Cardiac fibroblast (primary cell): ENCODE results near the gene TLR6.

Experiments used
- DNase-seq, 2 donors: peaks; one replicate each; pipeline versions ENCODE4 v3.0.0 to v3.0.0-alpha.2; 2010; ENCODE audit warnings: low read depth in 2 of 2
- H3K4me3 ChIP-seq, 2 donors: replicated peaks in 1 of 2; 1 replicate in 1 of 2; 2 replicates in 1 of 2; pipeline ENCODE4 v1.5.1; 2011; ENCODE audit warnings: low read depth in 2 of 2, low read length in 2 of 2, mild to moderate bottlenecking in 2 of 2, moderate library complexity in 1 of 2
- TF ChIP-seq, protein P1 (sequence below): IDR thresholded peaks from one replicate; pipeline ENCODE4 v1.5.1; 2011; ENCODE audit warnings: low read depth, mild to moderate bottlenecking, low read length, inconsistent platforms

The TLR6 gene

DNA sequence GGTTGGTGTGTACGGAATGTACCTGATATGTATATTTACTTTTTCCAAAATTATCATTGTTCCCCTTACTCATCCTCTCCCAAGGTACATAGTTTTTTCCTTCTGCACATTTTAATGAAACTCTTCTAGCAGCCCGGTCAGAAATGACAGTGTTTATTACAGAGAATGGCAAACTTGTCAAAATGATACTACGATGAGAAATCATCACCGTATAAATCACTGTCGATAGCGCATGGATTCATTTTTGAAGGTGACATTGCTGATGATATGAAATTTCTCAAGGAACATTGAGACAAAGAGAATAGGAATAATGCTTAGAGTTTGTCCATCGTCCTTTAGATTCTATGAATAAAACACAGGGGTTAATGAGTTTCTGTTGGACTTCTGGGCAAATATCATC is 41.6 kb upstream of the TLR6 start:
- TF ChIP-seq, protein P1, sequence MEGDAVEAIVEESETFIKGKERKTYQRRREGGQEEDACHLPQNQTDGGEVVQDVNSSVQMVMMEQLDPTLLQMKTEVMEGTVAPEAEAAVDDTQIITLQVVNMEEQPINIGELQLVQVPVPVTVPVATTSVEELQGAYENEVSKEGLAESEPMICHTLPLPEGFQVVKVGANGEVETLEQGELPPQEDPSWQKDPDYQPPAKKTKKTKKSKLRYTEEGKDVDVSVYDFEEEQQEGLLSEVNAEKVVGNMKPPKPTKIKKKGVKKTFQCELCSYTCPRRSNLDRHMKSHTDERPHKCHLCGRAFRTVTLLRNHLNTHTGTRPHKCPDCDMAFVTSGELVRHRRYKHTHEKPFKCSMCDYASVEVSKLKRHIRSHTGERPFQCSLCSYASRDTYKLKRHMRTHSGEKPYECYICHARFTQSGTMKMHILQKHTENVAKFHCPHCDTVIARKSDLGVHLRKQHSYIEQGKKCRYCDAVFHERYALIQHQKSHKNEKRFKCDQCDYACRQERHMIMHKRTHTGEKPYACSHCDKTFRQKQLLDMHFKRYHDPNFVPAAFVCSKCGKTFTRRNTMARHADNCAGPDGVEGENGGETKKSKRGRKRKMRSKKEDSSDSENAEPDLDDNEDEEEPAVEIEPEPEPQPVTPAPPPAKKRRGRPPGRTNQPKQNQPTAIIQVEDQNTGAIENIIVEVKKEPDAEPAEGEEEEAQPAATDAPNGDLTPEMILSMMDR = no peak
- H3K4me3 ChIP-seq = no peak overlapping the region
- no peak for DNase-seq

DNA sequence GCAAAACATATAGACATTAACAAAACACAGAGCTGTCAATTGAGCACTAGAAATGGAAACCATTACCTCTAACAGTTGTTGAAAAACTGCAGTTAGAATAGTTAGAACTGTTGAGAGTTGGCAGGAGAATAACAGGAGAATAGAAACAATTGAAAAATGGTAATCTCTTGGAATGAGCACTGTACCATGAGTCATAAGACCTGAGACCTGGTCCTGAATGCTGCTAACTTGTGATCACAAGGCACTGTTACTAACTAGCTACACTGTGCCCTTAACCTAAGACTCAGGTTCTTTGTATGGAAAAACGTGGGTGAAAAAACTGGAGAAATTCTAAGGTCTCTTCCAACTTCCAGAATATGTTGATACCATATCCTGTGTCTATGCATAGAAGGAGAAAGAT is 40.3 kb upstream of the TLR6 start:
- H3K4me3 ChIP-seq = no peak overlapping the region
- DNase-seq = peak in 1 of 2 donors; percentile 47
- TF ChIP-seq, protein P1 = no peak

DNA sequence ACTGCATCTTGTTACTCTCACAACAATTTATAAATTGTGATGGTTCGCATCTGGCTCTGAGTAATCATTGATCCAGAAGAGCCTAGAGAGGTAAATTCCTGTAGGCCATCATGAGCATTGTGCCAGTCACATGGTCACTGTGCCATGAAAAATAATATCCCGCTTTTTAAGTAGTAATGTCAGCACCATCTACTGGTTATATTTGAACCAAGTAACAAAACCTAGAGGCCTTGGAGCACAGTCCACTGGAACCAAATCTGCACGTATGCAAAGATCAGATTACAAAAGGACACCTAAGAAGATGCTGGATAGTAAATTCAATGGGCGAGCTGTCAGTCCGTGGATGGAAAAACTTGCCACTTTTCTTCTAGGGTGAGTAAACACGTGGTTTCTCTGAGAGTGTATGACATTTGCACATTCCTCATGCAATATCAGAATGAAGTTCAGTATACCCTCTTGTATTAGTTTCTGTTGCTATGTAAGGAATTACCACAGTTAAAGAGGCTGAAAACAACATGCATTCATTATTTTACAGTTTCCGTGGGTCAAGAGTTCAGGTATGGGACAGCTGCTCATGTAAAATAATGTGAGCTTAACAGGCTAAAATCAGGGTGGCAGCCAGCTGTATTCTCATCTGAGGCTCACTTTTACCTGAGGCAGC is 37.8 kb upstream of the TLR6 start:
- DNase-seq = no peak
- H3K4me3 ChIP-seq = no peak overlapping the region
- TF ChIP-seq, protein P1 = no peak

DNA sequence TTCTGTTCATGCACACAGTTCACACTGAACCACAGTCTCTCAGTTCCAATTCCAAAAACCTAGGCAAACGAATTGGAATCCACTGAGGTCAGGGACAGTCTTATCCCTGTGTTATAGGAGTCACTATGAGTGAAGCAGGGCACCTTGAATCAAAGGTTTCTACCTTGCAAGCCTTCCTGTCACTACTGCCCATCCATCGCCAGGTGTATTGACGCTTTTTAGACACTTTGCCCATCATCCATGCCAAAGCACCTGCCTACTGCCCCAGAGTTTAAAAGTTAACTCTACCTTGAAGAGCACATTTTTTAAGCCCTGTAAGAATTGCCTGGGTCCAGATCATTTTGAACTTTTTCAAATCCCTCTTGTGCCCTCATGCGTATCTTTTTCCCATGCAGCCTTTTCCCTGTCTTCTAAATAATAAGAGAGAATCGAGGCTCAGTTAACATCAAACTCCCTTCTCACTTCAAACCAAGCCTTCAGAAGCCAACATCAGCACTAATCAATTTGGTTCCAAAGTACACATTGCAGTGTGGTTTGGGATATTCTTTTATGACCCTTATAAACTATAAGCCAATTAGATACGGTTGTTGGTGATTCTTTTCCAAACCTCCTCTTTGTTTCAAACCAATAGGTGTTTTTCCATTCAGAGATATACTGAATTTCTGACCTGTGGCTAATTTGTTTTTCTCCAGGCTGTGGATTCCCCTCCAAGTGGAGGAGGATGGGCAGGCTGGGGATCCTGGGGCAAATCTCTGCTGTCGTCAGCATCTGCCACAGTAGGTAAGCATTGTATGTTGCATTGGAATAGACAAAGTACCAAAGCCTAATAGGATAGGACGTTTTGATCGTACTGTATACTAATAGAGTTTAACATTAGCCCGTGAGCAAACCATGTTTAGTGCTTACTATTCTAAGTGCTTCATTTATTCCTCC is 34.7 kb upstream of the TLR6 start:
- no peak for DNase-seq
- TF ChIP-seq, protein P1 = no peak
- H3K4me3 ChIP-seq = no peak overlapping the region

DNA sequence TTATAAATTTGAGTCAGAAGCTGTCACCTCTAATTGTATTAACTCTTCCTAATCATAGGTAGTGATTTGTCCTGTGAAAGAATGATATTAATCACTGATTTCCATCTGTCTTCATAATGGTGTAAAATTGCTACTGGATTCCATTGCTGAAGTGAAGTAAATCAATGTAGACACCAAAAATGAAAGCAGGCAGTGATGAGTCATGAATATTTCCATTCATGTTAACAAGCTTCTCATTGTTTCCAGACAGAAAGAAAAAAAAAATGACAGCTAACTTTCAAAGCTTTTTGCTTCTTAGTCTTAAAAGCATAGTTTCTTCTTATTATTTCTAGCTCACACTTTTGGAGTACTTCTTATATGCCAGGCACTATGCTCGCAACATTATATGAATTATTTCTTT is 32.5 kb upstream of the TLR6 start:
- no peak overlapping the region for H3K4me3 ChIP-seq
- DNase-seq = peak; percentile 78 to 87
- TF ChIP-seq, protein P1 = no peak

DNA sequence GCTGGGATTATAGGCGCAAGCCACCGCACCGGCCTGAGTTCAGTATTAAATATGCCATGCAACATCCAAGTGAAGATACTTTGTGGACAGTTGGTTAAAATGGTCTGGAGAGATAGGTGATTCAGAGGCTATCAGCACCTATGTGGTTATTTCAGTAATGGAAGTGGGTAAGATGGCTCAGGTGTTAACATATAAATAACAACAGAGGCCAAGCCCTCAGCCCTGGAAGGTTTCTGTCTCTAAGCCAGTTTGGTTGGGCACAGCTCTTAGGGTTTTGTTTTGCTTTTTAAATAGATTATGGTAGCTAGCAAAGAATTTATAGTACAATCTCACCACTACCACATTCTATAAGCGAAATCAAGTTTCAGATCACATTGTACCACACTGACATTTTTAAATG is 27.6 kb upstream of the TLR6 start:
- H3K4me3 ChIP-seq = no peak overlapping the region
- no peak for DNase-seq
- TF ChIP-seq, protein P1 = no peak
